Effector memory CD4-positive, alpha-beta T cell (primary cell): ENCODE data around the gene CLEC4G.

Experiments
- DNase-seq, 3 donors: peaks; one replicate each; pipeline ENCODE4 v3.0.0-alpha.2; 2020
- H3K27ac ChIP-seq: 2 replicates; pipeline ENCODE4 v1.7.0; 2013; ENCODE audit warnings: mild to moderate bottlenecking, low read length, moderate library complexity; ENCODE audit not compliant: insufficient read depth, poor library complexity, severe bottlenecking
- H3K27me3 ChIP-seq: replicated peaks from 2 replicates; pipeline ENCODE4 v1.7.0; 2013; ENCODE audit warnings: mild to moderate bottlenecking, low read length; ENCODE audit not compliant: insufficient read depth, control insufficient read depth, poor library complexity, severe bottlenecking
- H3K36me3 ChIP-seq: 2 replicates; pipeline ENCODE4 v1.7.0; 2013; ENCODE audit warnings: mild to moderate bottlenecking, low read length, moderate library complexity; ENCODE audit not compliant: control insufficient read depth, insufficient read depth
- H3K4me1 ChIP-seq: 2 replicates; pipeline ENCODE4 v1.7.0; 2013; ENCODE audit warnings: low read length, mild to moderate bottlenecking; ENCODE audit not compliant: control insufficient read depth, insufficient read depth, poor library complexity, severe bottlenecking
- H3K4me3 ChIP-seq: 2 replicates; pipeline ENCODE4 v1.7.0; 2013; ENCODE audit warnings: low read length, low read depth, mild to moderate bottlenecking; ENCODE audit not compliant: insufficient read depth, poor library complexity, severe bottlenecking
- H3K9me3 ChIP-seq: 2 replicates; pipeline ENCODE4 v1.7.0; 2013; ENCODE audit warnings: mild to moderate bottlenecking, low read length, moderate library complexity; ENCODE audit not compliant: control insufficient read depth

CLEC4G gene

GRCh38 chr19:7709932-7710460 lies 21.9 kb downstream of the CLEC4G start:
- Histone ChIP-seq H3K27ac (no peak overlapping the region), H3K27me3 (no peaks in the 10 kb centered on the region), H3K4me1 (peaks cover 19% of the 10 kb centered on the region), H3K36me3 (no peaks in the 10 kb centered on the region), H3K9me3 (no peaks in the 10 kb centered on the region), H3K4me3 (no peak overlapping the region)
- DNase-seq = no peak

- Histone ChIP-seq H3K27ac (peak overlapping the region; percentile 76), H3K4me1 (peaks cover 20% of the 10 kb centered on the region), H3K9me3 (no peaks in the 10 kb centered on the region), H3K27me3 (no peaks in the 10 kb centered on the region), H3K4me3 (no peak overlapping the region), H3K36me3 (no peaks in the 10 kb centered on the region)
- DNase-seq = no peak
Measured at GRCh38 chr19:7706955-7707456, 24.9 kb downstream of the CLEC4G start.

- peaks cover 20% of the 10 kb centered on the region for H3K4me1 ChIP-seq
- H3K27ac ChIP-seq = peak overlapping the region; percentile 76
- peak overlapping the region; percentile 38 for H3K4me3 ChIP-seq
Measured at GRCh38 chr19:7706188-7706954, 25.5 kb downstream of the CLEC4G start.

GRCh38 chr19:7705387-7706187 lies 26.3 kb downstream of the CLEC4G start:
- Histone ChIP-seq H3K27ac (peak overlapping the region; percentile 76), H3K36me3 (no peaks in the 10 kb centered on the region), H3K4me1 (peaks cover 20% of the 10 kb centered on the region), H3K4me3 (peak overlapping the region; percentile 38), H3K9me3 (no peaks in the 10 kb centered on the region), H3K27me3 (no peaks in the 10 kb centered on the region)
- peak; percentile 53 to 62 (median 57) for DNase-seq

More at GRCh38 chr19:7706188-7706954, 25.5 kb downstream of the CLEC4G start:
- Histone ChIP-seq H3K27me3 (no peaks in the 10 kb centered on the region), H3K36me3 (no peaks in the 10 kb centered on the region), H3K9me3 (no peaks in the 10 kb centered on the region)
- no peak for DNase-seq

- no peaks in the 10 kb centered on the region for H3K9me3 ChIP-seq
- H3K27ac ChIP-seq = no peak overlapping the region
- H3K4me1 ChIP-seq = peaks cover 20% of the 10 kb centered on the region
- no peak overlapping the region for H3K4me3 ChIP-seq
- DNase-seq = no peak
- no peaks in the 10 kb centered on the region for H3K27me3 ChIP-seq
- H3K36me3 ChIP-seq = no peaks in the 10 kb centered on the region
Measured at GRCh38 chr19:7704280-7705060, 27.4 kb downstream of the CLEC4G start.

- no peak overlapping the region for H3K4me3 ChIP-seq
- H3K4me1 ChIP-seq = peaks cover 20% of the 10 kb centered on the region
- H3K27ac ChIP-seq = no peak overlapping the region
- no peak for DNase-seq
- no peaks in the 10 kb centered on the region for H3K9me3 ChIP-seq
- H3K36me3 ChIP-seq = no peaks in the 10 kb centered on the region
- H3K27me3 ChIP-seq = no peaks in the 10 kb centered on the region
Measured at GRCh38 chr19:7703332-7703731, 28.6 kb downstream of the CLEC4G start.

GRCh38 chr19:7701654-7702457 lies 30.1 kb downstream of the CLEC4G start, which contains the start of gene FCER2:
TSS of gene FCER2 (minus strand) at chr19:7702131. CDS start at chr19:7699760, 2,371 bp downstream.
- Histone ChIP-seq H3K9me3 (no peaks in the 10 kb centered on the region), H3K4me1 (peaks cover 14% of the 10 kb centered on the region), H3K27me3 (no peaks in the 10 kb centered on the region), H3K27ac (no peak within 1 kb of the TSS), H3K36me3 (no peaks in the 10 kb centered on the region), H3K4me3 (no peak within 1 kb of the TSS)
- no peak for DNase-seq

GRCh38 chr19:7701049-7701653 lies 30.8 kb downstream of the CLEC4G start:
- H3K27me3 ChIP-seq = no peaks in the 10 kb centered on the region
- H3K4me1 ChIP-seq = peaks cover 6% of the 10 kb centered on the region
- no peak overlapping the region for H3K27ac ChIP-seq
- H3K9me3 ChIP-seq = no peaks in the 10 kb centered on the region
- H3K36me3 ChIP-seq = no peaks in the 10 kb centered on the region
- DNase-seq = no peak
- H3K4me3 ChIP-seq = no peak overlapping the region
